KMS-11 (cell line): ENCODE measurements around the gene THY1.

ENCODE experiments used
- H2AFZ ChIP-seq: fragments of 200-600 bp; sonication (generic); 2 replicates; pipeline ENCODE4 v1.6.1; 2016; ENCODE audit warnings: antibody characterized with exemption, mixed run types, low read depth
- H3K27ac ChIP-seq: fragments of 200-600 bp; sonication (generic); 2 replicates; pipeline ENCODE4 v1.6.1; 2016; ENCODE audit warnings: mild to moderate bottlenecking, mixed run types
- H3K27me3 ChIP-seq: fragments of 200-600 bp; sonication (generic); 2 replicates; pipeline ENCODE4 v1.6.1; 2017; ENCODE audit warnings: mild to moderate bottlenecking, low read depth, mixed run types, moderate library complexity; ENCODE audit not compliant: insufficient read depth
- H3K36me3 ChIP-seq: fragments of 200-600 bp; sonication (generic); 2 replicates; pipeline ENCODE4 v1.6.1; 2017; ENCODE audit warnings: mild to moderate bottlenecking, mixed run types; ENCODE audit not compliant: insufficient read depth
- H3K4me1 ChIP-seq: fragments of 200-600 bp; sonication (generic); 2 replicates; pipeline ENCODE4 v1.6.1; 2016; ENCODE audit warnings: mild to moderate bottlenecking, low read depth, mixed run types; ENCODE audit not compliant: poor library complexity, severe bottlenecking
- H3K4me2 ChIP-seq: fragments of 200-600 bp; sonication (generic); 2 replicates; pipeline ENCODE4 v1.7.0; 2016; ENCODE audit warnings: mild to moderate bottlenecking, mixed run types
- H3K4me3 ChIP-seq: fragments of 200-600 bp; sonication (generic); IDR thresholded peaks from 2 replicates; pipeline ENCODE4 v1.6.1; 2017; ENCODE audit warnings: low read depth, low read length, mixed read lengths; ENCODE audit not compliant: insufficient read depth
- H3K79me2 ChIP-seq: fragments of 200-600 bp; sonication (generic); 2 replicates; pipeline ENCODE4 v1.6.1; 2016; ENCODE audit warnings: low read depth, mixed run types; ENCODE audit not compliant: insufficient read depth
- H3K9ac ChIP-seq: fragments of 200-600 bp; sonication (generic); 2 replicates; pipeline ENCODE4 v1.6.1; 2016; ENCODE audit warnings: mild to moderate bottlenecking, mixed run types
- H4K20me1 ChIP-seq: fragments of 200-600 bp; sonication (generic); 2 replicates; pipeline ENCODE4 v1.6.1; 2016; ENCODE audit warnings: mild to moderate bottlenecking, mixed run types; ENCODE audit not compliant: insufficient read depth
- CTCF ChIP-seq: fragments of 200-600 bp; sonication (generic); conservative IDR thresholded peaks from 2 replicates; pipeline ENCODE4 v1.6.1; 2017; ENCODE audit warnings: low read depth, mild to moderate bottlenecking, antibody characterized with exemption, low read length, moderate library complexity, mixed read lengths

THY1 gene

GRCh38 chr11:119450590-119451326, 27.8 kb upstream of the THY1 start:
- Histone ChIP-seq H4K20me1 (no peaks in the 10 kb centered on the region), H3K79me2 (no peaks in the 10 kb centered on the region), H3K4me1 (no peaks in the 10 kb centered on the region), H3K9ac (no peak overlapping the region), H3K4me2 (no peak overlapping the region), H2AFZ (no peak overlapping the region), H3K27me3 (no peaks in the 10 kb centered on the region), H3K27ac (no peak overlapping the region), H3K36me3 (no peaks in the 10 kb centered on the region), H3K4me3 (no peak overlapping the region)
- no peak for TF ChIP-seq CTCF

DNA sequence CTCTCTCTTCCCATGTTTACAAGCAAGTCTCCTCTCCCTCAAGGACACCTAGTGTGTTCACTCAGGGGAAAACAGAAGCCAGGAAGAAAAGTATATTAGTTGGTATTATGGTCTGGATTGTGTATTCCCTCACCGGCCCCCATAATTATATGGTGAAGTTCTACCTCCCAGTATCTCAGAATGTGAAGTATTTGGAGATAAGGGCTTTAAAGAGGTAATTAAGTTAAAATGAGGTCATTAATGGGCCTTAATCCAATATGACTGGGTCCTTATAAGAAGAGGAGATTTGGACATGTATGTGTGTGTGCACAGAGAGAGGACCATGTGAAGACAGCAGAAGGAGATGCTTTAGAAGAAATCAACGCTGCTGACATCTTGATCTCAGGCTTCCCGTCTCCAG, 26.5 kb upstream of the THY1 start:
- Histone ChIP-seq H3K27me3 (no peaks in the 10 kb centered on the region), H3K4me3 (no peak overlapping the region), H2AFZ (no peak overlapping the region), H3K79me2 (no peaks in the 10 kb centered on the region), H3K4me2 (no peak overlapping the region), H3K27ac (no peak overlapping the region), H3K36me3 (no peaks in the 10 kb centered on the region), H4K20me1 (no peaks in the 10 kb centered on the region), H3K4me1 (no peaks in the 10 kb centered on the region), H3K9ac (no peak overlapping the region)
- TF ChIP-seq CTCF, result no peak

DNA sequence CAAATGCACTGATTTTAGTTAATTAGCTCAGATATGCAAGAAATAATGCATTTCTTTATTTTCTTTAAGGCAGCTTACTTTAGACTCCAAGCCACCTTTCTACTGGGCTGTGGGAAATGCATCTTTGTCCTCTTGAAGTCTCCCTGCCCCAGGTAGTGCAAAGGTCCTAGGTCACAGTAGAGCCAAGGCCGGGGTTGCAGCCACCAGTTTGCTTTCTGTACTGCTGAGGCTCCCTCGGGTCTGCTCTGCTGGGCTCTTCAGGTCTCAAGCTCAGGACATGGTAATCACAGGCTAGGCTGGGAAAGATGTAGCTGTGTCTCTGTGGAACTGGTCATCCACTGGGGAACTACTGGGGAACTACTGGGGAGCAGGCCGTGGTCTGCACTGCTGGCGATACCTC, 25.4 kb upstream of the THY1 start:
- H3K4me2 ChIP-seq, result no peak overlapping the region
- no peaks in the 10 kb centered on the region for H4K20me1 ChIP-seq

GRCh38 chr11:119447664-119448242, 24.8 kb upstream of the THY1 start:
- Histone ChIP-seq H3K27ac (no peak overlapping the region), H3K9ac (no peak overlapping the region), H2AFZ (no peak overlapping the region), H3K4me1 (no peaks in the 10 kb centered on the region), H3K79me2 (no peaks in the 10 kb centered on the region), H4K20me1 (no peaks in the 10 kb centered on the region), H3K4me3 (no peak overlapping the region), H3K4me2 (no peak overlapping the region), H3K27me3 (no peaks in the 10 kb centered on the region), H3K36me3 (no peaks in the 10 kb centered on the region)
- no peak for TF ChIP-seq CTCF

More for the DNA sequence above, 25.4 kb upstream of the THY1 start:
- Histone ChIP-seq H3K79me2 (no peaks in the 10 kb centered on the region), H3K27me3 (no peaks in the 10 kb centered on the region), H3K36me3 (no peaks in the 10 kb centered on the region), H3K4me3 (no peak overlapping the region), H3K4me1 (no peaks in the 10 kb centered on the region), H3K27ac (no peak overlapping the region), H2AFZ (no peak overlapping the region), H3K9ac (no peak overlapping the region)
- TF ChIP-seq CTCF, result no peak
